ENCODE results near the gene ARHGEF7. TPM values are rescaled to one million over a fixed set of nuclear protein-coding genes. Genes with fewer than 3 reads are reported as not detected.

The ARHGEF7 gene
- total RNA-seq, 1 donor from 2014 or later, result 31.6 TPM

- Histone ChIP-seq H3K4me3 (ENCODE audit: low read depth, low read length) (no peak overlapping the region), H3K27me3 (ENCODE audit: control insufficient read depth, insufficient read depth, low read length) (no peaks in the 10 kb centered on the region), H3K36me3 (ENCODE audit: control insufficient read depth, insufficient read depth, low read length) (peaks cover 28% of the 10 kb centered on the region)
- no peak for DNase-seq (ENCODE audit: low read depth)
- no peak for FAIRE-seq
- TF ChIP-seq CTCF (IDR thresholded peaks at IDR 0.05; ENCODE audit: insufficient read depth, low read length, severe bottlenecking), result no peak
These were observed 168.9 kb downstream of the ARHGEF7 start for GRCh38 chr13:111283991-111284390.

- FAIRE-seq, result no peak
- Histone ChIP-seq H3K27me3 (ENCODE audit: control insufficient read depth, insufficient read depth, low read length) (no peaks in the 10 kb centered on the region), H3K4me3 (ENCODE audit: low read depth, low read length) (no peak overlapping the region), H3K36me3 (ENCODE audit: control insufficient read depth, insufficient read depth, low read length) (peaks cover 28% of the 10 kb centered on the region)
- no peak for DNase-seq (ENCODE audit: low read depth)
- no peak for TF ChIP-seq CTCF (IDR thresholded peaks at IDR 0.05; ENCODE audit: insufficient read depth, low read length, severe bottlenecking)
These were observed 169.5 kb downstream of the ARHGEF7 start for GRCh38 chr13:111284565-111284964.

- H3K27me3 ChIP-seq (ENCODE audit: control insufficient read depth, insufficient read depth, low read length), result no peaks in the 10 kb centered on the region
- TF ChIP-seq CTCF (IDR thresholded peaks at IDR 0.05; ENCODE audit: insufficient read depth, low read length, severe bottlenecking), result no peak
- DNase-seq (ENCODE audit: low read depth), result no peak
- H3K36me3 ChIP-seq (ENCODE audit: control insufficient read depth, insufficient read depth, low read length), result peaks cover 27% of the 10 kb centered on the region
- H3K4me3 ChIP-seq (ENCODE audit: low read depth, low read length), result no peak overlapping the region
- no peak for FAIRE-seq
These were observed 171.1 kb downstream of the ARHGEF7 start for GRCh38 chr13:111286162-111286561.

GRCh38 chr13:111286749-111287148 lies 171.6 kb downstream of the ARHGEF7 start:
- H3K4me3 ChIP-seq (ENCODE audit: low read depth, low read length), result no peak overlapping the region
- H3K27me3 ChIP-seq (ENCODE audit: control insufficient read depth, insufficient read depth, low read length), result no peaks in the 10 kb centered on the region
- no peak for TF ChIP-seq CTCF (IDR thresholded peaks at IDR 0.05; ENCODE audit: insufficient read depth, low read length, severe bottlenecking)
- DNase-seq (ENCODE audit: low read depth), result no peak
- FAIRE-seq, result no peak
- H3K36me3 ChIP-seq (ENCODE audit: control insufficient read depth, insufficient read depth, low read length), result peaks cover 28% of the 10 kb centered on the region

- no peaks in the 10 kb centered on the region for H3K27me3 ChIP-seq (ENCODE audit: control insufficient read depth, insufficient read depth, low read length)
- H3K36me3 ChIP-seq (ENCODE audit: control insufficient read depth, insufficient read depth, low read length), result peaks cover 29% of the 10 kb centered on the region
- DNase-seq (ENCODE audit: low read depth), result no peak
- no peak overlapping the region for H3K4me3 ChIP-seq (ENCODE audit: low read depth, low read length)
- no peak for TF ChIP-seq CTCF (IDR thresholded peaks at IDR 0.05; ENCODE audit: insufficient read depth, low read length, severe bottlenecking)
- FAIRE-seq, result no peak
These were observed 172.1 kb downstream of the ARHGEF7 start for GRCh38 chr13:111287201-111287600.

GRCh38 chr13:111288276-111288675 lies 173.2 kb downstream of the ARHGEF7 start:
- peaks cover 30% of the 10 kb centered on the region for H3K36me3 ChIP-seq (ENCODE audit: control insufficient read depth, insufficient read depth, low read length)
- DNase-seq (ENCODE audit: low read depth) (no peak), FAIRE-seq (no peak)

More at GRCh38 chr13:111288276-111288675, 173.2 kb downstream of the ARHGEF7 start:
- no peak overlapping the region for H3K4me3 ChIP-seq (ENCODE audit: low read depth, low read length)
- H3K27me3 ChIP-seq (ENCODE audit: control insufficient read depth, insufficient read depth, low read length), result no peaks in the 10 kb centered on the region
- no peak for TF ChIP-seq CTCF (IDR thresholded peaks at IDR 0.05; ENCODE audit: insufficient read depth, low read length, severe bottlenecking)

Measured in bronchial epithelial cell (primary cell).